ENCODE data around the gene DDX50. TPM values are rescaled to one million over a fixed set of nuclear protein-coding genes. Genes with fewer than 3 reads are reported as not detected.

The DDX50 gene
- total RNA-seq, 1 experiment from 2014 or later = 50.7 TPM

DNA sequence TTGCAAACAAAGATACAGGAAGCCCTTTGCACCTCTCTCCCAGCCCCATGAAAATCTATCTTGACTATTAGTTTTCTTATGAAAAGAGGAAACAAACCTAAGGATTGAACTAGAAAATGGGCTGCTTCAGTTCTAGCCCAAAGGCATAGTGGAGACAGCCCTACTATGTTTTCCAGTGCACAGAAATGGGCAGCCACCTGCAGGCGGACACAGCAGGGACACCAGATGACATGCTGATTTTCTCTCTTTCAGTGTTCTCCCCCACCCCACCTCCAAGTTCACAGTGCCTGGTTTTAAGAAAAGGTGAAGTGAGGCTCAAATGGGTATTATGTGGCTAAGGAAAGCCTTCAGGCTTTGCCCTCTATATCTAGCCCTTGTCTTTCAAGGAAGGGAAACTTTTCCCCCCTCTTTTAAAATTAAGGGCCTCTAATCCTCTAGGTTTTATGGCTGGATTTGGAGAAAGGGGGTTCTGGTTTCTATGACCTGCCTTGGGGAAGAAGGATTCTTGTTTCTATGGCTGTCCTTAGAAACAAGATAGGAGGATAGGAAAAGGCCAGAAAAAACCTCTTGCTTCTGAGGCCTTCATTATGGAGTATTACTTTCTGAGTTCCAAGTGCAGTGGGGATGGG is 23.5 kb upstream of the DDX50 start:
- H3K4ac ChIP-seq (ENCODE audit: low read depth, low read length) = no peak overlapping the region
- peak overlapping the region in 1 of 2 experiments; percentile 0; a peak in 1 of 5 replicates for H3K4me3 Mint-ChIP-seq
- no peak overlapping the region for H3T11ph ChIP-seq (ENCODE audit: low read length)
- H3K27ac Mint-ChIP-seq = peak overlapping the region; percentile 2 to 24 (median 20); a peak in 4 of 7 replicates
- H3K79me2 ChIP-seq (ENCODE audit: insufficient read depth, low read length) = no peaks in the 10 kb centered on the region
- TF ChIP-seq, protein P1, sequence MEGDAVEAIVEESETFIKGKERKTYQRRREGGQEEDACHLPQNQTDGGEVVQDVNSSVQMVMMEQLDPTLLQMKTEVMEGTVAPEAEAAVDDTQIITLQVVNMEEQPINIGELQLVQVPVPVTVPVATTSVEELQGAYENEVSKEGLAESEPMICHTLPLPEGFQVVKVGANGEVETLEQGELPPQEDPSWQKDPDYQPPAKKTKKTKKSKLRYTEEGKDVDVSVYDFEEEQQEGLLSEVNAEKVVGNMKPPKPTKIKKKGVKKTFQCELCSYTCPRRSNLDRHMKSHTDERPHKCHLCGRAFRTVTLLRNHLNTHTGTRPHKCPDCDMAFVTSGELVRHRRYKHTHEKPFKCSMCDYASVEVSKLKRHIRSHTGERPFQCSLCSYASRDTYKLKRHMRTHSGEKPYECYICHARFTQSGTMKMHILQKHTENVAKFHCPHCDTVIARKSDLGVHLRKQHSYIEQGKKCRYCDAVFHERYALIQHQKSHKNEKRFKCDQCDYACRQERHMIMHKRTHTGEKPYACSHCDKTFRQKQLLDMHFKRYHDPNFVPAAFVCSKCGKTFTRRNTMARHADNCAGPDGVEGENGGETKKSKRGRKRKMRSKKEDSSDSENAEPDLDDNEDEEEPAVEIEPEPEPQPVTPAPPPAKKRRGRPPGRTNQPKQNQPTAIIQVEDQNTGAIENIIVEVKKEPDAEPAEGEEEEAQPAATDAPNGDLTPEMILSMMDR (conservative IDR thresholded peaks at IDR 0.05) = peak; percentile 13; the same call in 1 of the 3 replicates
- DNase-seq = no peak
- peak overlapping the region; percentile 17 for H3K4me2 ChIP-seq (ENCODE audit: insufficient read depth, insufficient read length, low read length)
- WGBS (ENCODE audit: extremely low coverage, insufficient read length, low lambda C conversion rate) = no CpG with 5 or more reads among the region's 1 CpG
- no peak overlapping the region for H2BK15ac ChIP-seq (ENCODE audit: low read depth, low read length)
- no peak overlapping the region for H3K18ac ChIP-seq (ENCODE audit: insufficient read length, low read depth, low read length)
- H3K27ac ChIP-seq (ENCODE audit: insufficient read length, low read depth, low read length) = no peak overlapping the region
- H3K4me1 ChIP-seq (ENCODE audit: insufficient read depth, low read length) = peaks cover 10% of the 10 kb centered on the region; the same call in 1 of the 2 replicates
- H3K56ac ChIP-seq (ENCODE audit: insufficient read length, low read depth, low read length) = no peak overlapping the region
- H2BK120ac ChIP-seq (ENCODE audit: low read depth, low read length, poor library complexity, severe bottlenecking) = no peak overlapping the region
- no peaks in the 10 kb centered on the region for H3K36me3 Mint-ChIP-seq (ENCODE audit: insufficient read depth in 1 of 3, low read depth in 3 of 3)
- no peak overlapping the region for H2BK20ac ChIP-seq (ENCODE audit: low read depth, low read length, poor library complexity, severe bottlenecking)
- no peaks in the 10 kb centered on the region for H3K79me1 ChIP-seq (ENCODE audit: insufficient read depth, low read depth, low read length, poor library complexity, severe bottlenecking)
- no peak overlapping the region for H2AK5ac ChIP-seq (ENCODE audit: insufficient read length, low read length)
- H2AFZ ChIP-seq (ENCODE audit: low read length) = no peak overlapping the region
- H4K20me1 ChIP-seq (ENCODE audit: control insufficient read depth, insufficient read depth, insufficient read length) = no peaks in the 10 kb centered on the region
- H2BK12ac ChIP-seq (ENCODE audit: insufficient read length, low read depth, low read length) = no peak overlapping the region
- H3K14ac ChIP-seq (ENCODE audit: insufficient read depth, low read length) = no peak overlapping the region
- no peak overlapping the region for H3K23ac ChIP-seq (ENCODE audit: insufficient read length, low read depth, low read length)
- H4K91ac ChIP-seq (ENCODE audit: insufficient read length, low read depth, low read length) = no peak overlapping the region
- no peak overlapping the region for H3K9ac ChIP-seq (ENCODE audit: extremely low read depth, insufficient read length, low read length)
- no peaks in the 10 kb centered on the region; a peak in 1 of 5 replicates for H3K9me3 Mint-ChIP-seq
- no peak overlapping the region for H4K5ac ChIP-seq (ENCODE audit: insufficient read length, low read depth, low read length)
- no peaks in the 10 kb centered on the region for H3K27me3 ChIP-seq (ENCODE audit: insufficient read depth, low read length)
- no peak overlapping the region for H2BK5ac ChIP-seq (ENCODE audit: insufficient read length, low read length)
- peaks cover 43 to 56% of the 10 kb centered on the region in 2 experiments for H3K4me1 Mint-ChIP-seq
- no peaks in the 10 kb centered on the region for H3K27me3 Mint-ChIP-seq (ENCODE audit: low read depth)
- no peak overlapping the region for H4K8ac ChIP-seq (replicated peaks; ENCODE audit: insufficient read length, low read depth, low read length)
- no peaks in the 10 kb centered on the region for H3K9me3 ChIP-seq (ENCODE audit: control insufficient read depth, low read depth, low read length)
- H3K23me2 ChIP-seq (ENCODE audit: insufficient read length, low read depth, low read length, poor library complexity, severe bottlenecking) = no peaks in the 10 kb centered on the region

Data from H9 (cell line).